ENCODE measurements around the gene ZNF598. TPM values are rescaled to one million over a fixed set of nuclear protein-coding genes. Genes with fewer than 3 reads are reported as not detected.
"Not testable (repeated sequence)": the region's sequence is repeated elsewhere in the genome, so short reads cannot be mapped to it uniquely, and the experiment has no call there.

The ZNF598 gene
- total RNA-seq, 2 experiments from 2014 or later = 39.7 to 43.6 TPM

DNA sequence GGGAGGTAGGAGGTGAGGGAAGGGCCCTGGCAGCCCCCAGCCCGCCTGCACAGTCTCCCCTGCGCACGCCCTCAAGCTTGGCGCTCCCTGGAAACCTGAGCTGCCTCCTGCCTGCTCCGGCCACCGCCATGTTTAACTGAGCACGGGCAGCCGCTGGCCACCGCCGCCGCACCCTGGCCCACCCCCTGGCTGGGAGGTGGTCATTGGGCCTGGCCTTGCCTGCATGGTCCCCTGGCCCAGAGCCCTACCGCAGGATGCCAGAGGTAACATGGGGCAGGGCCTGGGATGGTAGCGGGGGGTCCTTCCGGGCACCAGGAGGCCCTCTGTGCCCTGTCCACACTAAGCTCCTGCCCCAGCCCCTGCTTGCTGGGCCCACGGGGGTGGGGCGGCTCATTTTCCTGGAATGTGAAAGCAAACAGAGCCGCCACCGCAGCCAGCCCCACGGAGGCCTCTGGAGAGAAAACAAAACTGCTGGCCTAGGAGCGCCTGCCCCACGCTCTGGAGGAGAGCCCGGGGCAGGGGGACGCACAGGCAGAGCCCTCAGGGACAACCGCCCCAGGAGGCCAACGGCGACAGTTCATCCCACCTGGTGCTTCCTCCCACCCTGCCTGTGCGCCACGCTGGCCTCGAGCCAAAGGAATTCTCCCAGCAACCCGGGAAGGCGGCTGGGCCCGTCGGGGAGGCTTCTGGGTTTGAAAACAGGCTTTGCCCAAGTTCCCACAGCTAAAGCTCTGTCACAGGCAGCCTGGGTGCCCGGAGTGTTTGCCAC lies 26.0 kb upstream of the ZNF598 start:
- Mint-ChIP-seq H3K36me3 (ENCODE audit: low read depth) (no peaks in the 10 kb centered on the region), H3K4me3 (no peak overlapping the region), H3K4me1 (ENCODE audit: low read depth) (no peaks in the 10 kb centered on the region), H3K9me3 (no peaks in the 10 kb centered on the region), H3K27ac (no peak overlapping the region), H3K27me3 (no peaks in the 10 kb centered on the region)
- Histone ChIP-seq H3K36me3 (ENCODE audit: insufficient read depth, low read length) (no peaks in the 10 kb centered on the region), H3K4me1 (ENCODE audit: insufficient read depth, low read length) (peaks cover 7% of the 10 kb centered on the region), H3K27ac (ENCODE audit: low read depth in 1 of 2, low read length in 2 of 2) (no peak overlapping the region), H3K9me3 (ENCODE audit: control insufficient read depth in 1 of 2, insufficient read depth in 1 of 2, low read length in 2 of 2) (no peaks in the 10 kb centered on the region), H3K4me3 (ENCODE audit: low read length) (no peak overlapping the region), H3K27me3 (ENCODE audit: control insufficient read depth in 1 of 2, insufficient read depth in 2 of 2, low read length in 2 of 2) (no peaks in the 10 kb centered on the region)
- intact Hi-C loops (cut with DNase I, micrococcal nuclease) = no loop called here
- TF ChIP-seq, protein P1, sequence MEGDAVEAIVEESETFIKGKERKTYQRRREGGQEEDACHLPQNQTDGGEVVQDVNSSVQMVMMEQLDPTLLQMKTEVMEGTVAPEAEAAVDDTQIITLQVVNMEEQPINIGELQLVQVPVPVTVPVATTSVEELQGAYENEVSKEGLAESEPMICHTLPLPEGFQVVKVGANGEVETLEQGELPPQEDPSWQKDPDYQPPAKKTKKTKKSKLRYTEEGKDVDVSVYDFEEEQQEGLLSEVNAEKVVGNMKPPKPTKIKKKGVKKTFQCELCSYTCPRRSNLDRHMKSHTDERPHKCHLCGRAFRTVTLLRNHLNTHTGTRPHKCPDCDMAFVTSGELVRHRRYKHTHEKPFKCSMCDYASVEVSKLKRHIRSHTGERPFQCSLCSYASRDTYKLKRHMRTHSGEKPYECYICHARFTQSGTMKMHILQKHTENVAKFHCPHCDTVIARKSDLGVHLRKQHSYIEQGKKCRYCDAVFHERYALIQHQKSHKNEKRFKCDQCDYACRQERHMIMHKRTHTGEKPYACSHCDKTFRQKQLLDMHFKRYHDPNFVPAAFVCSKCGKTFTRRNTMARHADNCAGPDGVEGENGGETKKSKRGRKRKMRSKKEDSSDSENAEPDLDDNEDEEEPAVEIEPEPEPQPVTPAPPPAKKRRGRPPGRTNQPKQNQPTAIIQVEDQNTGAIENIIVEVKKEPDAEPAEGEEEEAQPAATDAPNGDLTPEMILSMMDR (IDR thresholded peaks at IDR 0.05) = no peak
- CTCF ChIA-PET = interaction anchor here (0.6 kb wide), 1 partner anchor 872 kb away, joined by 3 read pairs; no protein-coding TSS in a partner anchor
- DNase-seq = no peak
- no peak for ATAC-seq (ENCODE audit: poor library complexity)
- POLR2A ChIA-PET = no interaction called here

DNA sequence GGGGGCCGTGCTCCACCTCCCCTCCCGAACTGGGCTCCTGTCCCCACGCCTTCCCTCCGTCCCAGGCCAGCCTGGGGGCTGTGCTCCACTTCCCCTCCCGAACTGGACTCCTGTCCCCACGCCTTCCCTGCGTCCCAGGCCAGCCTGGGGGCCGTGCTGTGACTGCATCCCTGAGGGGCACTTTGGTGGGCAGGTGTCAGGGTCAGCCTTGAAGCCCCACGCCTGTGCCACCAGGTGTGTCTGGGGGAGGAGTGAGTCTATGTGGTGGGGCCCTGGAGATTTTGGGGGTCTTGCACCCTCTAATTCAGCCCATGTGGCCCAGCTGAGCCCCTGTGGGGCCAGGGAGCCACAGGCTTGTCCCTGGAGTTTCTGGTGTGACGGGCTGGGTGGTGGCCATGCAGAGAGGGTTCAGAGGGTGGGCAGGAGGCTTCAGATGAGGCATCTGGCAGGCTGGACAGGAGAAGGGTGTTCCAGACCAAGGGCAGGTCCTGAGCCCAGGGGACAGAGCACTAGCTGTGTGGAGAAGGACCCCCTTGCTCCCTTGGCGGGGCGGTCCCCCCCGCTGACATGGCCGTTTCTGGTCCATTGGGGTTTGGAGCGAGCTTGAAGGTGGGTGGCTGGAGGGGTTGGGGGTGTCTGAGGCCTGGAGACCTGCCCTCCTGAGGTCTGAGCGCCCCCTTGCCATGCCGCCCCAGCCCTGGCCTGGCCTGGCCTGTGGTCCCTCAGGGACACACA lies 25.2 kb upstream of the ZNF598 start:
- Histone ChIP-seq H3K27ac (ENCODE audit: low read depth in 1 of 2, low read length in 2 of 2) (no peak overlapping the region), H3K36me3 (ENCODE audit: insufficient read depth, low read length) (no peaks in the 10 kb centered on the region), H3K9me3 (ENCODE audit: control insufficient read depth in 1 of 2, insufficient read depth in 1 of 2, low read length in 2 of 2) (no peaks in the 10 kb centered on the region), H3K4me3 (ENCODE audit: low read length) (no peak overlapping the region), H3K4me1 (ENCODE audit: insufficient read depth, low read length) (peaks cover 7% of the 10 kb centered on the region), H3K27me3 (ENCODE audit: control insufficient read depth in 1 of 2, insufficient read depth in 2 of 2, low read length in 2 of 2) (no peaks in the 10 kb centered on the region)
- Mint-ChIP-seq H3K27ac (no peak overlapping the region), H3K36me3 (ENCODE audit: low read depth) (no peaks in the 10 kb centered on the region), H3K4me3 (no peak overlapping the region), H3K4me1 (ENCODE audit: low read depth) (no peaks in the 10 kb centered on the region), H3K27me3 (no peaks in the 10 kb centered on the region), H3K9me3 (no peaks in the 10 kb centered on the region)
- no peak for ATAC-seq (ENCODE audit: poor library complexity)
- TF ChIP-seq, protein P1 (IDR thresholded peaks at IDR 0.05) = no peak
- ChIA-PET CTCF (no interaction called here), POLR2A (no interaction called here)
- intact Hi-C loops (cut with DNase I, micrococcal nuclease) = no loop called here
- no peak for DNase-seq

DNA sequence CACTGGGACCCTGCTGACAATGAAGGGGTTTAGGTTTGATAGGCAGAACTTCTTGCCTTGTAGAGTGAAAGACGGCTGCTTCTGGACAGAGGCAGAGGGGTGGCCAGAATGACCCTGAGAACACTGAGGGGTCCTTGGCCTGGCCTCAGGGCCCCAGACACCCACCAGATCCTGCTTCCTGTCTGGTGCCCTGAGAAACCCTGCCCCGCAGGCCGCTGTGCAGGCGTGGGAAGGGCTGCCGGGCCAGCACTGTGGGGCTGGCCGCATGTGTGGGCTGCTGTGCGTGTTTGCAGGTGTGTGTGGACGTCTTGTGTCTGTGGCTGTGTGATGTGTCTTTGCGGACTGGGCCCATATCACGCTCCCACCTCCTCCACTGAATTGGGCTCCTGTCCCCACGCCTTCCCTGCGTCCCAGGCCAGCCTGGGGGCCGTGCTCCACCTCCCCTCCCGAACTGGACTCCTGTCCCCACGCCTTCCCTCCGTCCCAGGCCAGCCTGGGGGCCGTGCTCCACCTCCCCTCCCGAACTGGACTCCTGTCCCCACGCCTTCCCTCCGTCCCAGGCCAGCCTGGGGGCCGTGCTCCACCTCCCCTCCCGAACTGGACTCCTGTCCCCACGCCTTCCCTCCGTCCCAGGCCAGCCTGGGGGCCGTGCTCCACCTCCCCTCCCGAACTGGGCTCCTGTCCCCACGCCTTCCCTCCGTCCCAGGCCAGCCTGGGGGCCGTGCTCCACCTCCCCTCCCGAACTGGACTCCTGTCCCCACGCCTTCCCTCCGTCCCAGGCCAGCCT lies 24.5 kb upstream of the ZNF598 start:
- CTCF ChIA-PET; H3K27me3 Mint-ChIP-seq; DNase-seq; H3K9me3 ChIP-seq (ENCODE audit: control insufficient read depth in 1 of 2, insufficient read depth in 1 of 2, low read length in 2 of 2); POLR2A ChIA-PET; ATAC-seq (ENCODE audit: poor library complexity); H3K4me1 Mint-ChIP-seq (ENCODE audit: low read depth); intact Hi-C loops (cut with DNase I, micrococcal nuclease); H3K4me3 ChIP-seq (ENCODE audit: low read length); H3K27ac Mint-ChIP-seq; H3K4me1 ChIP-seq (ENCODE audit: insufficient read depth, low read length); H3K9me3 Mint-ChIP-seq; H3K27me3 ChIP-seq (ENCODE audit: control insufficient read depth in 1 of 2, insufficient read depth in 2 of 2, low read length in 2 of 2); H3K36me3 Mint-ChIP-seq (ENCODE audit: low read depth); H3K27ac ChIP-seq (ENCODE audit: low read depth in 1 of 2, low read length in 2 of 2); H3K36me3 ChIP-seq (ENCODE audit: insufficient read depth, low read length); H3K4me3 Mint-ChIP-seq: not testable (repeated sequence)

All from CD4-positive, alpha-beta T cell (primary cell).